Stimulated activated CD8-positive, alpha-beta memory T cell treated with anti-CD3 and anti-CD28 coated beads, Interleukin-15, amount 100 ng/mL, for 48 hours (primary cell): Measurements from ENCODE around the gene ASB6.
"Not testable (repeated sequence)": the region's sequence is repeated elsewhere in the genome, so short reads cannot be mapped to it uniquely, and the experiment has no call there.

Experiments used
- DNase-seq, 2 donors: peaks; one replicate each; pipeline ENCODE4 v3.0.0-alpha.2; 2020; ENCODE audit warnings: low read depth in 2 of 2

The ASB6 gene

GRCh38 chr9:129644365-129644764, 2.4 kb upstream of the ASB6 start:
- DNase-seq, result no peak

GRCh38 chr9:129643706-129644105, 1.8 kb upstream of the ASB6 start:
- no peak for DNase-seq

DNA sequence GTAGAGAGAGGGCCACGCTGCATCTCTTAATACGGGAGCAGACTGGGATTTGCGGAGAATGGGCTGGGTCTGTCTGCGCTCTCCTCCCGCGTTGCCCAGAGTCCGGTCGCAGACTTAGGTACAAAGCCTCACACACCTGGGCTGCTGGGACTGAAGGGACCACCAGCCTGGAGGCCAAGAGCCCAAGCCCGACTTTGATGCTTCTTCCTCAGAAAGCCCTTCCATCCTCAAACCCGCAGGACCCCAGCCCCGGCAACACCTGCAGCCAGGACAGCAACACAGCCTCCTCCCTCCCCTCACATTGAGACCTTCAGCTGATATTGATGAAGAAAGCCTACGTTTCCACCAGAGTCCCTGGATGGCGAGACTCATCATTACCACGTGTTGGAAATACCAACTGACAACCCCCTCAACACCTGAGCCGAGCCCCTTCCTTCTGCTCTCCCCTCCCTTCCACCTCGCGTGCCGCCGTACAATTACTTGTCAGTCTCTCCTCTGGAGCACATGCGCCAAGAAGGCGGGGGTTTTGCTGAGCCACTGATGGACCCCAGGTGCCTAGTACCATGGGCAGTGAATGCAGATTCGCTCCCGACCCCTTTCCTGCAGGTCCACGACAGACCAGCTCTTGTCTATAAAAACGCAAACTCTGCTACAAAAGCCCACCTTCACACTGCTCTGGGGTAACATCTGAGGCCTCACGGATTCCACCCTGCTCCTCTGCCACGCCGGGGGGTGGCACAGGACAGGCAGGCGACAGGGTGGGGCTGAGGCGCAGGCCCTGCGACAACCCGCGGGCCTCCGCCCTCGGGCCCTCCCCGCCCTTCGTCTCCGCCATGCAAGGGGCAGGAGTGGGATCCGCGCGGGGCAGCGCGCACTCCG, 841 bp downstream of the ASB6 start:
- no peak for DNase-seq

DNA sequence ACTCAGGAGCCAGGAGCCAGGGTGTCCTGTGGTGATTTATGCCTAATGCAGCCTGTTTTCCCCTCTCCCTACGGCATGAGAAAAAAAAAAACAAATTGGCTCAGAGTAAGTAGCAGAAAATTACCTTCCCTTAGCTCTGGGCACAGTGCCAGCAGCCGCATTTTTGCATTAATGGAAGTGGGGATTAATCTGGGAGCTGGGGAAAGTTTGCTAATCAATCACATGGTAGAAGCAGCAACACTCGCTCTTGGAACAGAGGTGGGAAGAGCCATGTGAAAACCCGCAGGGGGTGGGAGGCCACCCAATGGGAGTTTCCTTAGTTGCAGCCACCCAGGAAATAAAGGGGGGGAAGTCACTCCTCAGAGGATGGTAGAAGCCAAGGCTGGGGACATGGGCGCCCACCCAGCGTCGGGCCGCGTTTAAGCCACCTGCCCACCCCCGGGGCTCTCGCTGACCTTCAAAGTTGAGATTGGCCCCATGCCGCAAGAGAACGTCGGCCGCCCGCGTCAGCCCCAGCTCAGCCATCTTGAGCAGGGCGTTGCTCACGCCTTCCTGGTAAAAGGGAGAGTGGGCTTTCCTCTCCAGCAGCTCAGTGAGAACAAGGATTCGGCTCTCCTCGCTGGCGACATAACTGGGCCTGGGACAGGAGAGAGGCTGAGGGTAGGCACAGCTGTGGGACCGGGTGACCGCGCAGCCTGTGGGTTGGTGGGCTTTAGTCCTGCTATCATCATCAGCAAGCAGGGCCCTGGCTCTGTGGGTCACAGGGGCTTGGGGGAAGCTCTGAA, 1.7 kb downstream of the ASB6 start:
- DNase-seq, result no peak

- no peak for DNase-seq
Observed at GRCh38 chr9:129639756-129640085, 2.2 kb downstream of the ASB6 start.

DNA sequence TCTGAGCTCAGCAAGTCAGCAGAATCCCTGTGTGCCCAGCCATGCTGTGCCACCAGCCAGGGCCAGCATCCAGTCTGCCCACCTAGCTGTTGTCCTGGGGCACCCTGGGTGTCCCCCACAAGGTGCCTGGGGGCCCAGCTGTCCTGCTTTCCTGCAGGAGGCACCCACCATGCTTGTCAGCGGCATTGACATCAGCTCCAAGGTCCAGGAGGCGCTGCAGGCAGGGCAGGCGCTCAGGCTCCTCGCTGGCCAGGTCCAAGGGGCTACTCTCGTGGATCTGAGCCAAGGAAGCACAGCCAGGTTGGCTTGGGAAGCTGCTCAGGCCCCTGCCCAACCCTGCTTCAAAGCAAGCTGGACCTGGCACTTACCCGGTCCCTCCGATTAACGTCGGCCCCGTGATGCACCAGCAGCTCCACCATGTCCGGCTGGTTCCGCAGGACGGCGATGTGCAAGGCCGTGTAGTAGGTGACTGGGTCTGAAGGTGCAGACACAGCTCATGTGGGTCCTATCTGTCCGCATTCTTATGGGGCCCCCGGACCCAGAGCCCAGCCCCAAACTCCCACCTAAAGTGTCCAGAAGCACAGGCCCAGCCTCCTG, 2.8 kb downstream of the ASB6 start:
- no peak for DNase-seq

- no peak for DNase-seq
Observed at GRCh38 chr9:129637673-129638439, 4.1 kb downstream of the ASB6 start.

DNA sequence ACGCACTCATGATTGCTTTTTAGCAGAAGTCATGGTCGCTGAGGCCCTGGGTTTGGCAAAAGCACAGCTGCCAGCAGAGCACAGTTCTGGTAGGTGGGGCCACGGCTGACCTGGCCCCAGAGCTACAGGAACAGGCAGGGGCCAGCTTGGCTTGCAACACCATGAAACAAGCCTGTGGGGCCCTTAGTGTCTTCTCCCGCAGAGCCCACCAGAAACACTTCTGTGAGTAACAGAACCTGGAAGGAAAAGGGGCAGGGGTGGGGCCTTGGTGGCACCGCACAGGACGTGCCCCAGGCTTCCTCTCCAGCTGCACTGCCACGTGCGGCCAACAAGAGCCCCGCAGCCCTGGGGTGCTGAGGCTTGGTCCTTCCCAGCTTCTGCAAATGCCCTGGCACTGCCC, 4.8 kb downstream of the ASB6 start:
- no peak for DNase-seq

- DNase-seq, result not testable (repeated sequence)
Observed at GRCh38 chr9:129636343-129636742, 5.6 kb downstream of the ASB6 start.

DNA sequence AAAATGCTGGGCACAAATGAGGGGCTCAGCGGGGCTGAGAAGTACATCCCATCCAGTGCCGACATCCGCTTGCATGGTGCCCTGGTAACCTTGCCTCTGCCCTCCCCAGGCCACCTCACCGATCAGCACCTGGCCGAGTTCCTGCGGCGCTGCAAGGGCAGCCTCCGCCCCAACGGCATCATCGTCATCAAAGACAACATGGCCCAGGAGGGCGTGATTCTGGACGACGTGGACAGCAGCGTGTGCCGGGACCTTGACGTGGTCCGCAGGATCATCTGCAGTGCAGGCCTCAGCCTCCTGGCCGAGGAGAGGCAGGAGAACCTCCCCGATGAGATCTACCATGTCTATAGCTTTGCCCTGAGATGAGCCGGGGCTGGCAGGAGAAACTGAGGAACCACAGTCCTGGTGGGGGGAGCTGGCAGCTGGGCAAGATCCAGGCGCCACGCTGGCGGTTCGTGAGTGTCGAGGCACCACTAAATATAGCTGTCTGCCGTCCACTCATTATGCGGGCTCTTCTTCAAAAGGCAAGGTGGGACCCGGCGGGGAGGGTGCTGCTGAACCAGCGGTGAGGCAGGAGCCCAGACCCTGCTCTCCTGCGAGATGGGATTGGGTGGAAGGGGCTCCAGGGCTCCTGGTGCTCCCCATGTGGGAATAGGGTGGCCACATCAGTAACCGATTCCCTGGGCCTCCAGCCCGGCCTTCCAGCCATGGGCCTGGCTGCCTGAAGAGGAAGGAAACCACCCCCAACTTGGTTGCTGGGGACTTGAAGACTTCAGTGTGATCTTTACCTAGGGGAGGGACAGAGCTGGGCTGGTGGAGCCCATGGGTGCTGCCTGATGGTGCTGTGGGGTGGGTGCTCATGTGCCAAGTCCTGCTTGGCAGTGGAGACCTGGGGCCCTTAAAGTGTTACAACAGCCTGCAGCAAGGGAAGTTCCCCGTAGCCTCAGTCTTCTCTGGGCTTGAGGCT, 6.6 kb downstream of the ASB6 start:
- DNase-seq, result no peak

GRCh38 chr9:129633848-129634247, 8.1 kb downstream of the ASB6 start:
- no peak for DNase-seq

DNA sequence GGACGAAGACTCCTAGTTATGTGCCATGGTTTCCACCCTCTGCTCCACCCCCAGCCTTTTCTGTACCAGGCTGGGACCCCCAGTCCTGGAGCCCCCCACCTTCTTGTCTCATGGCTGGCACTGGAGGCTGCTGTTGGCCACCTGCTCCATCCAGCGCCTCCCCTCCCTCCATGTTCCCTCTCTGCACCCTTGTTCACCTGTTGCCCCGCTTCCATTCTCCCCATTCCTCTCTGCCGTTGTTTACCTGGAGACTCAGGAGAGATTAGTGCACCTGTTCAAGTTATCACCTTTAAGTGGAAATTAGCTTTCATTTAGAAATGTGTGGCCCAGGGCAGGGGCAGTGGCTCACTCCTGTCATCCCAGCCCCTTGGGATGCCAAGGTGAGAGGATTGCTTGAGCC, 8.7 kb downstream of the ASB6 start:
- DNase-seq, result no peak

DNA sequence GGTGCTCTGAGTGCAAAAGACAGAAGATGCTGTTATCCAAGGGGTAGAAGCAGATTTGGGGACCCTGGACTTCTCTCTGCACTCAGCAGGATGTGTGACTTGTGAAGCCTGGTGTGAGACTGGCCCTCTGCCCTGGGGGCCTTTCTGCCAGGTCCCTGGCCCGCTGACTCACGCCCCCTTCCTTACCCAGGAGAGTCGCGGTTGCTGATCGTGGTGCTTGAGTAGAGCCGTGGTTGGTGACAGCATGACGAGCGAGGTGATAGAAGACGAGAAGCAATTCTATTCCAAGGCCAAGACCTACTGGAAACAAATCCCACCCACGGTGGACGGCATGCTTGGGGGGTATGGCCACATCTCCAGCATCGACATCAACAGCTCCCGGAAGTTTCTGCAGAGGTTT, 9.5 kb downstream of the ASB6 start:
- DNase-seq, result no peak

GRCh38 chr9:129631674-129632129, 10.2 kb downstream of the ASB6 start:
- DNase-seq, result no peak

GRCh38 chr9:129630967-129631673, 10.8 kb downstream of the ASB6 start:
- no peak for DNase-seq

DNA sequence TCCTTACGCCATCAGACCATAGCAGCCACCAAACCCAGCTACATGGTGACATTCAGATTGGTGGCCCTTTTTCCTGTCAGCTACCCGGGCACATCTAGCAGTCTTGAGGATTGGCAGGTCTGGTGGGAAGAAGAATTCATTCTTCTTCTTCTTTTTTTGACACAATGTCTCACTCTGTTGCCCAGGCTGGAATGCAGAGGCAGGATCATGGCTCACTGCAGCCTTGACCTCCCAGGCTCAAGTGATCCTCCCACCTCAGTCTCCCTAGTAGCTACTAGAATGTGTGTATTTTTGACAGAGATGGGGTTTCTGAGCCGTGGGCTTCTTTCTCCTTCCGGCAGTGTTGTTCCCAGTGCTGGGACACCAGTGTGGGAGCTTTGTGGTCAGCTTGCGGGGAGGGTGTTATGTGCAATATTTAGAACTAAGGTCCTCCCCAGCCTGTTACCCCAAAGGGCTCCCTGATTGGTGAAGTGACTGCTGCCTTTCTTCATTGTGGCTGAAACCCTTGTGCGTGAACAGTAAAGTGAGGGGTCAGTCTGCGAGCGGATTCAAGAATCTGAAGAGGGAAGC, 12.6 kb downstream of the ASB6 start:
- DNase-seq, result no peak

DNA sequence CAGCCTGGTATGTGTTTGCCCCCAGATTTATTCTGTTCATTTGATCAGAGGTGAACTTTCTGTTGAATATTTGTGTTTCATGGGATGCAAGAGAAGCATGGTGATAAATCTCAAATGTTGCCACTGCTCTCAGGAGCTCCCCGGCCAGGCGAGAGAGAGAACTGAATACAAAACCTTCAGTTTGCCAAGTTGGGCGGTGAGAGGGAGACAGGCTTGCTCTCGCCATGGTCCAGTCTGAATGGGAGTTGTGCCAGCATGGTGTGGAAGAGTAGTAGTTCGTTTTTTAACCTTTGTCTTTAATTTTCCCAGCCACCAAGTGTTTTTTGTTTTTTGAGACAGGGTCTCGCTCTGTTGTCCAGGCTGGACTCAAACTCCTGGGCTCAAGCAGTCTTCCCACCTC, 13.2 kb downstream of the ASB6 start:
- no peak for DNase-seq

- DNase-seq, result no peak
Observed at GRCh38 chr9:129627556-129628440, 14.2 kb downstream of the ASB6 start.
